Activated CD8-positive, alpha-beta T cell treated with anti-CD3 and anti-CD28 coated beads for 36 hours (primary cell): ENCODE data around the gene SLC30A2. TPM values are rescaled to one million over a fixed set of nuclear protein-coding genes. Genes with fewer than 3 reads are reported as not detected.

ENCODE experiments used
- ATAC-seq: fragments of 200-7000 bp; cut with Tn5 transposase; one replicate; pipeline ENCODE4 v1.10.0; 2021; ENCODE audit warnings: mild to moderate bottlenecking, moderate library complexity
- CTCF ChIA-PET: fragments of 350-600 bp; sonication (Branson Sonifier 250); formaldehyde crosslinking; loops from one replicate; lab custom pipeline; 2021; ENCODE audit warnings: antibody characterized with exemption; lab: Charles Lee
- POLR2A ChIA-PET: fragments of 350-600 bp; sonication (Branson Sonifier 250); formaldehyde crosslinking; loops from one replicate; lab custom pipeline; 2021; ENCODE audit warnings: antibody characterized with exemption; lab: Charles Lee
- DNase-seq: peaks from one replicate; pipeline ENCODE4 v3.0.0-alpha.2; 2020
- H3K27ac Mint-ChIP-seq: one replicate; pipeline ENCODE4 v1.8.0; 2021; ENCODE audit warnings: mild to moderate bottlenecking, mixed read lengths
- H3K27me3 Mint-ChIP-seq: one replicate; pipeline ENCODE4 v1.8.0; 2021; ENCODE audit warnings: mixed read lengths
- H3K36me3 Mint-ChIP-seq: one replicate; pipeline ENCODE4 v1.8.0; 2021; ENCODE audit warnings: low read depth, mixed read lengths
- H3K4me1 Mint-ChIP-seq: one replicate; pipeline ENCODE4 v1.8.0; 2021; ENCODE audit warnings: low read depth, mixed read lengths
- H3K4me3 Mint-ChIP-seq: one replicate; pipeline ENCODE4 v1.8.0; 2021; ENCODE audit warnings: mild to moderate bottlenecking, moderate library complexity, mixed read lengths
- H3K9me3 Mint-ChIP-seq: one replicate; pipeline ENCODE4 v1.8.0; 2021; ENCODE audit warnings: mixed read lengths
- CTCF ChIP-seq: fragments of 200-600 bp; IDR thresholded peaks from one replicate; pipeline ENCODE4 v1.8.0; 2022; ENCODE audit warnings: antibody characterized with exemption, mild to moderate bottlenecking
- intact Hi-C: fragments of 100-400 bp; cut with micrococcal nuclease; formaldehyde crosslinking; loops from one replicate; pipeline ENCODE4 v1.10.0; 2022
- total RNA-seq, 2 experiments: library from RNA; stranded (reverse); gene quantifications; one replicate each; pipeline ENCODE4 v1.2.3, GENCODE V29; 2021

The SLC30A2 gene
- total RNA-seq, 2 experiments from 2014 or later: not detected

- H3K27ac Mint-ChIP-seq: no peak overlapping the region
- H3K4me3 Mint-ChIP-seq: no peak overlapping the region
- TF ChIP-seq CTCF: no peak
- no peaks in the 10 kb centered on the region for H3K36me3 Mint-ChIP-seq
- intact Hi-C loops: no loop called here
- no peak for ATAC-seq
- no peak for DNase-seq
- H3K4me1 Mint-ChIP-seq: no peaks in the 10 kb centered on the region
- POLR2A ChIA-PET: interaction anchor here (1.3 kb wide), 1 partner anchor 25 kb away, joined by 3 read pairs; no protein-coding TSS in a partner anchor
- H3K27me3 Mint-ChIP-seq: peaks cover 2% of the 10 kb centered on the region
- CTCF ChIA-PET: interaction anchor here (1.0 to 2.2 kb wide), 3 partner anchors 30 to 69 kb away, joined by 3 to 5 read pairs (median 3); partner anchors contain the start of gene PAFAH2
- no peaks in the 10 kb centered on the region for H3K9me3 Mint-ChIP-seq
Observed at GRCh38 chr1:26066160-26066559, 20.2 kb upstream of the SLC30A2 start.

- no peak for ATAC-seq
- no peak for TF ChIP-seq CTCF
- Mint-ChIP-seq H3K36me3 (no peaks in the 10 kb centered on the region), H3K4me3 (no peak overlapping the region), H3K9me3 (no peaks in the 10 kb centered on the region), H3K27me3 (peaks cover under 1% of the 10 kb centered on the region), H3K4me1 (no peaks in the 10 kb centered on the region), H3K27ac (no peak overlapping the region)
- no peak for DNase-seq
- ChIA-PET POLR2A (no interaction called here), CTCF (interaction anchor here (0.8 to 2.2 kb wide), 3 partner anchors 28 to 159 kb away, joined by 3 to 5 read pairs (median 4); no protein-coding TSS in a partner anchor)
- intact Hi-C loops: no loop called here
Observed at GRCh38 chr1:26064553-26064952, 18.6 kb upstream of the SLC30A2 start.

GRCh38 chr1:26060832-26061574 is 15.1 kb upstream of the SLC30A2 start:
- intact Hi-C loops: no loop called here
- POLR2A ChIA-PET: no interaction called here

GRCh38 chr1:26059906-26060305 is 14.0 kb upstream of the SLC30A2 start:
- Mint-ChIP-seq H3K4me1 (peaks cover 2% of the 10 kb centered on the region), H3K27ac (no peak overlapping the region), H3K36me3 (no peaks in the 10 kb centered on the region), H3K9me3 (no peaks in the 10 kb centered on the region), H3K27me3 (peaks cover 14% of the 10 kb centered on the region), H3K4me3 (no peak overlapping the region)
- ATAC-seq: no peak
- CTCF ChIA-PET: interaction anchor here (1.3 to 1.4 kb wide), 2 partner anchors 23 to 85 kb away, joined by 3 to 5 read pairs; no protein-coding TSS in a partner anchor
- TF ChIP-seq CTCF: no peak
- intact Hi-C loops: no loop called here
- POLR2A ChIA-PET: interaction anchor here (1.5 kb wide), 1 partner anchor 42 kb away, joined by 3 read pairs; no protein-coding TSS in a partner anchor
- no peak for DNase-seq

More at GRCh38 chr1:26060832-26061574, 15.1 kb upstream of the SLC30A2 start:
- no peak overlapping the region for H3K4me3 Mint-ChIP-seq
- H3K9me3 Mint-ChIP-seq: no peaks in the 10 kb centered on the region
- H3K36me3 Mint-ChIP-seq: no peaks in the 10 kb centered on the region
- TF ChIP-seq CTCF: no peak
- peaks cover 8% of the 10 kb centered on the region for H3K27me3 Mint-ChIP-seq
- H3K4me1 Mint-ChIP-seq: peaks cover under 1% of the 10 kb centered on the region
- no peak overlapping the region for H3K27ac Mint-ChIP-seq
- no peak for ATAC-seq
- CTCF ChIA-PET: interaction anchor here (1.4 to 1.9 kb wide), 2 partner anchors 26 to 84 kb away, joined by 3 to 4 read pairs; no protein-coding TSS in a partner anchor
- no peak for DNase-seq
